ENCODE data around the gene EBF3. TPM values are rescaled to one million over a fixed set of nuclear protein-coding genes. Genes with fewer than 3 reads are reported as not detected.

The EBF3 gene
- total RNA-seq, 1 donor from 2014 or later, result 0.07 TPM

DNA sequence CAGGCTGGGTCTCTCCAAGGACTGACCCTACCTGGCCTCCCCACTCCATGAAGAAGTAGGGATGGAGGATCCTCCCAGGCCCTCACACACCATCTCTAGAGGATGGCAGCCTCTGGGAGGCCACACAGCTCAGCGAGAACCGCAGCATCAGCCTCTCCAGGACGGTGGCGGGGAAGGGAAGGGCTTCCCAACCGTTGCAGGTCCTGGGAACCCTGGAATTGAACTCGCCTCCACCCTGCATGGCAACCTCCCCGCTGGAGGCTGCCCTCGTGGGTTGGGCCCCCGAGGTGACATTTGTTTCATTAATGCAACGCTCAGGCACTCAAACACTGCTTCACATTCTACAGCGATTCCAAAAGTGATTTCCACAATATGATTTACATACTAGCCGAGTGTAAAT lies 58.5 kb downstream of the EBF3 start:
- peaks cover 2% of the 10 kb centered on the region for H3K27me3 ChIP-seq (ENCODE audit: insufficient read depth, low read length)
- H3K9ac ChIP-seq (ENCODE audit: low read length), result no peak overlapping the region
- no peak overlapping the region for H2AFZ ChIP-seq (ENCODE audit: low read depth, low read length)
- H3K4me1 ChIP-seq (ENCODE audit: insufficient read depth, low read length), result no peaks in the 10 kb centered on the region
- H3K9me3 Mint-ChIP-seq (ENCODE audit: unreplicated experiment), result no peaks in the 10 kb centered on the region
- no peaks in the 10 kb centered on the region for H3K36me3 ChIP-seq (ENCODE audit: insufficient read depth, low read length)
- no peaks in the 10 kb centered on the region for H3K79me2 ChIP-seq (ENCODE audit: insufficient read depth, low read length)
- no peak for FAIRE-seq
- no peaks in the 10 kb centered on the region for H4K20me1 ChIP-seq (ENCODE audit: insufficient read depth, low read length)
- no peak overlapping the region for H3K4me3 ChIP-seq (ENCODE audit: insufficient read depth, low read depth, low read length)
- H3K36me3 Mint-ChIP-seq (ENCODE audit: low read depth, unreplicated experiment), result no peaks in the 10 kb centered on the region
- no peaks in the 10 kb centered on the region for H3K4me1 Mint-ChIP-seq (ENCODE audit: low read depth, unreplicated experiment)
- no peak overlapping the region for H3K4me3 Mint-ChIP-seq (ENCODE audit: unreplicated experiment)
- H3K4me2 ChIP-seq (ENCODE audit: low read length), result no peak overlapping the region
- no peak overlapping the region for H3K27ac ChIP-seq (ENCODE audit: low read depth, low read length)
- DNase-seq (ENCODE audit: low read depth), result no peak
- no peak for TF ChIP-seq EZH2 (IDR thresholded peaks at IDR 0.05; ENCODE audit: insufficient read depth, low read length)
- TF ChIP-seq, protein P1, sequence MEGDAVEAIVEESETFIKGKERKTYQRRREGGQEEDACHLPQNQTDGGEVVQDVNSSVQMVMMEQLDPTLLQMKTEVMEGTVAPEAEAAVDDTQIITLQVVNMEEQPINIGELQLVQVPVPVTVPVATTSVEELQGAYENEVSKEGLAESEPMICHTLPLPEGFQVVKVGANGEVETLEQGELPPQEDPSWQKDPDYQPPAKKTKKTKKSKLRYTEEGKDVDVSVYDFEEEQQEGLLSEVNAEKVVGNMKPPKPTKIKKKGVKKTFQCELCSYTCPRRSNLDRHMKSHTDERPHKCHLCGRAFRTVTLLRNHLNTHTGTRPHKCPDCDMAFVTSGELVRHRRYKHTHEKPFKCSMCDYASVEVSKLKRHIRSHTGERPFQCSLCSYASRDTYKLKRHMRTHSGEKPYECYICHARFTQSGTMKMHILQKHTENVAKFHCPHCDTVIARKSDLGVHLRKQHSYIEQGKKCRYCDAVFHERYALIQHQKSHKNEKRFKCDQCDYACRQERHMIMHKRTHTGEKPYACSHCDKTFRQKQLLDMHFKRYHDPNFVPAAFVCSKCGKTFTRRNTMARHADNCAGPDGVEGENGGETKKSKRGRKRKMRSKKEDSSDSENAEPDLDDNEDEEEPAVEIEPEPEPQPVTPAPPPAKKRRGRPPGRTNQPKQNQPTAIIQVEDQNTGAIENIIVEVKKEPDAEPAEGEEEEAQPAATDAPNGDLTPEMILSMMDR (IDR thresholded peaks at IDR 0.05; ENCODE audit: insufficient read depth, low read depth, low read length), result no peak
- no peak overlapping the region for H3K27ac Mint-ChIP-seq (ENCODE audit: unreplicated experiment)
- peaks cover 2% of the 10 kb centered on the region for H3K9me3 ChIP-seq (ENCODE audit: insufficient read depth, low read depth, low read length)
- H3K27me3 Mint-ChIP-seq (ENCODE audit: low read depth, unreplicated experiment), result peaks cover 38% of the 10 kb centered on the region

DNA sequence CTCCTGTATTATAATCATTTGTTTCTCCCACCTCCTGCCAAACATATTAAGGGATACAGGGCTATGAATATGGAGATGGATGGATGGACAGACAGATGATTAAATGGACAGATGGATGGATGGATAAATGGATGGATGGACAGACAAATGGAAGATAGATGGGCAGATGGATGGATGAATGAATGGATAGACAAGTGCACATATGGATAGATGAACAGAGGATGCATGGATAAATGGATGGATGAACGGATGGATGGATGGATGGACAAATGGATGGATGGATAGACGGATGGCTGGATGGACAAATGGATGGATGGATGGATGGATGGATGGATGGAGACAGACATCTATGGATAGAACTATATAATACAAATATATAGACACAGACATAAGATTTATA lies 59.8 kb downstream of the EBF3 start:
- Histone ChIP-seq H3K9me3 (ENCODE audit: insufficient read depth, low read depth, low read length) (peaks cover 2% of the 10 kb centered on the region), H3K4me1 (ENCODE audit: insufficient read depth, low read length) (no peaks in the 10 kb centered on the region), H3K79me2 (ENCODE audit: insufficient read depth, low read length) (no peaks in the 10 kb centered on the region), H4K20me1 (ENCODE audit: insufficient read depth, low read length) (no peaks in the 10 kb centered on the region), H2AFZ (ENCODE audit: low read depth, low read length) (no peak overlapping the region), H3K4me3 (ENCODE audit: insufficient read depth, low read depth, low read length) (no peak overlapping the region), H3K36me3 (ENCODE audit: insufficient read depth, low read length) (no peaks in the 10 kb centered on the region), H3K27ac (ENCODE audit: low read depth, low read length) (no peak overlapping the region), H3K9ac (ENCODE audit: low read length) (no peak overlapping the region), H3K4me2 (ENCODE audit: low read length) (no peak overlapping the region), H3K27me3 (ENCODE audit: insufficient read depth, low read length) (peaks cover 2% of the 10 kb centered on the region)
- H3K4me1 Mint-ChIP-seq (ENCODE audit: low read depth, unreplicated experiment), result no peaks in the 10 kb centered on the region
- TF ChIP-seq EZH2 (IDR thresholded peaks at IDR 0.05; ENCODE audit: insufficient read depth, low read length), result no peak
- TF ChIP-seq, protein P1 (IDR thresholded peaks at IDR 0.05; ENCODE audit: insufficient read depth, low read depth, low read length), result no peak
- no peak overlapping the region for H3K27ac Mint-ChIP-seq (ENCODE audit: unreplicated experiment)
- no peak for FAIRE-seq
- peaks cover 44% of the 10 kb centered on the region for H3K27me3 Mint-ChIP-seq (ENCODE audit: low read depth, unreplicated experiment)
- no peak overlapping the region for H3K4me3 Mint-ChIP-seq (ENCODE audit: unreplicated experiment)
- H3K36me3 Mint-ChIP-seq (ENCODE audit: low read depth, unreplicated experiment), result no peaks in the 10 kb centered on the region
- no peaks in the 10 kb centered on the region for H3K9me3 Mint-ChIP-seq (ENCODE audit: unreplicated experiment)
- no peak for DNase-seq (ENCODE audit: low read depth)

DNA sequence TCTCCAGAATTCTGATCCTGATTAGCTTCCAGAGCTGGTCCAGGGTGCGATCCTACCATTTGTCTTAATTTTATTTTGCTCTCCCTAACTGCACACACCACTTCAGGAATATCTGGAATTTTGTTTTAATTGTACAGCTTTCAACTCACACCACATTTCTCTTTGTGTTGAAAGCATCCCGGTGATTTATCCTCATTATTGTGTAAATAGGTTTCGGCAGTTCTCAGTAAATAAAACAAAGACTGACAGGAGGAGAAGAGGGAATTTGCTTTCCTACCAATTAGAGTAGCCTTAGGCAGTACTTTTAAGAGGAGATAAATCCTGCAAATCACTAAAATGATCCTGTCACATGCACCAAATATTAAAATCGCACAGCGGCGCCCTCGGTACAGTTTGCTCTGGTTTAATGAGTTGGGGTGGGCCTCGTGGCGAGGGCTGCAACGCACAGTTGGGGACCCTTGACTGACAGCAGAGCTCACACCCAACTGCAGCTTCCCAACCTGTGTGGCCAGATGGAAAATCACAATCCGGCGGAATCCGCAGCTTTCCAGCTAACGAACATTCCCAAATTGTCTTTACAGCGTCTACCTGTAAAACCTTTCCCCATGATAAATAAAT lies 62.6 kb downstream of the EBF3 start:
- Histone ChIP-seq H3K36me3 (ENCODE audit: insufficient read depth, low read length) (no peaks in the 10 kb centered on the region), H3K27ac (ENCODE audit: low read depth, low read length) (no peak overlapping the region), H2AFZ (ENCODE audit: low read depth, low read length) (no peak overlapping the region), H3K4me1 (ENCODE audit: insufficient read depth, low read length) (no peaks in the 10 kb centered on the region), H3K4me3 (ENCODE audit: insufficient read depth, low read depth, low read length) (no peak overlapping the region), H3K79me2 (ENCODE audit: insufficient read depth, low read length) (no peaks in the 10 kb centered on the region), H3K4me2 (ENCODE audit: low read length) (no peak overlapping the region), H3K9ac (ENCODE audit: low read length) (no peak overlapping the region), H3K27me3 (ENCODE audit: insufficient read depth, low read length) (peaks cover 11% of the 10 kb centered on the region), H4K20me1 (ENCODE audit: insufficient read depth, low read length) (no peaks in the 10 kb centered on the region), H3K9me3 (ENCODE audit: insufficient read depth, low read depth, low read length) (peaks cover 5% of the 10 kb centered on the region)
- Mint-ChIP-seq H3K9me3 (ENCODE audit: unreplicated experiment) (no peaks in the 10 kb centered on the region), H3K27ac (ENCODE audit: unreplicated experiment) (no peak overlapping the region), H3K36me3 (ENCODE audit: low read depth, unreplicated experiment) (no peaks in the 10 kb centered on the region), H3K4me3 (ENCODE audit: unreplicated experiment) (no peak overlapping the region), H3K27me3 (ENCODE audit: low read depth, unreplicated experiment) (peaks cover 63% of the 10 kb centered on the region), H3K4me1 (ENCODE audit: low read depth, unreplicated experiment) (no peaks in the 10 kb centered on the region)
- TF ChIP-seq, protein P1 (IDR thresholded peaks at IDR 0.05; ENCODE audit: insufficient read depth, low read depth, low read length), result no peak
- no peak for TF ChIP-seq EZH2 (IDR thresholded peaks at IDR 0.05; ENCODE audit: insufficient read depth, low read length)
- DNase-seq (ENCODE audit: low read depth) (no peak), FAIRE-seq (no peak)

Data from astrocyte (in vitro differentiated cells and primary cell).